H1 (cell line): ENCODE measurements around the gene CD96. TPM values are rescaled to one million over a fixed set of nuclear protein-coding genes. Genes with fewer than 3 reads are reported as not detected.

Experiments used
- CTCF ChIA-PET: fragments of 300-600 bp; sonication (Branson Sonifier 250); formaldehyde crosslinking; loops from one replicate; lab custom pipeline; 2021; ENCODE audit not compliant: partially characterized antibody; lab: Charles Lee
- POLR2A ChIA-PET: fragments of 300-600 bp; sonication (Branson Sonifier 250); formaldehyde crosslinking; loops from one replicate; lab custom pipeline; 2021; ENCODE audit warnings: inconsistent platforms; ENCODE audit not compliant: partially characterized antibody; lab: Charles Lee
- DNase-seq, 2 experiments: peaks; one replicate each; pipeline versions ENCODE4 v3.0.0 to v3.0.0-alpha.2; 2010 to 2022; ENCODE audit warnings: low spot score in 2 of 2, low read depth in 1 of 2, mixed read lengths in 1 of 2
- FAIRE-seq: peaks from 2 replicates; lab custom pipeline; 2011; peaks lifted over from hg19 to GRCh38; lab: Jason Lieb, UNC
- H2AFZ ChIP-seq: 2 replicates; pipeline ENCODE4 v1.8.1; 2012; ENCODE audit warnings: low read length, inconsistent platforms
- H2AK5ac ChIP-seq: 2 replicates; pipeline ENCODE4 v1.6.1; 2013; ENCODE audit warnings: low read depth, low read length
- H2BK120ac ChIP-seq: replicated peaks from 2 replicates; pipeline ENCODE3; 2013; ENCODE audit warnings: low read depth, low read length, inconsistent platforms
- H2BK12ac ChIP-seq: 2 replicates; pipeline ENCODE4 v1.6.1; 2013; ENCODE audit warnings: low read depth, low read length
- H2BK15ac ChIP-seq: 2 replicates; pipeline ENCODE4 v1.6.1; 2013; ENCODE audit warnings: low read length
- H2BK20ac ChIP-seq: 2 replicates; pipeline ENCODE4 v1.6.1; 2013; ENCODE audit warnings: low read length
- H2BK5ac ChIP-seq: 2 replicates; pipeline ENCODE4 v1.6.1; 2013; ENCODE audit warnings: low read depth, low read length
- H3K14ac ChIP-seq: 2 replicates; pipeline ENCODE4 v1.6.1; 2013; ENCODE audit warnings: inconsistent platforms; ENCODE audit not compliant: insufficient read length
- H3K18ac ChIP-seq: 2 replicates; pipeline ENCODE4 v1.6.1; 2013; ENCODE audit warnings: low read length; ENCODE audit errors: extremely low read depth
- H3K23ac ChIP-seq: 2 replicates; pipeline ENCODE4 v1.6.1; 2013; ENCODE audit warnings: inconsistent platforms; ENCODE audit not compliant: insufficient read length
- H3K23me2 ChIP-seq: 2 replicates; pipeline ENCODE4 v1.6.1; 2013; ENCODE audit warnings: low read depth, low read length
- H3K27ac ChIP-seq: 2 replicates; pipeline ENCODE4 v1.6.1; 2011; ENCODE audit warnings: low read depth, low read length, inconsistent platforms
- H3K27me3 ChIP-seq, 4 experiments: replicated peaks in 1 of 4; 1 replicate in 1 of 4; 2 replicates in 3 of 4; pipeline versions ENCODE4 v1.6.1 to v1.8.1; 2011 to 2013; ENCODE audit warnings: low read length in 3 of 4, mild to moderate bottlenecking in 3 of 4, inconsistent platforms in 2 of 4, mixed read lengths in 2 of 4, moderate library complexity in 1 of 4; ENCODE audit not compliant: control insufficient read depth in 3 of 4, insufficient read depth in 3 of 4; ENCODE audit errors: extremely low read depth in 1 of 4
- H3K36me3 ChIP-seq, 4 experiments: 2 replicates each; pipeline versions ENCODE4 v1.6.1 to v1.8.1; 2011 to 2013; ENCODE audit warnings: mild to moderate bottlenecking in 4 of 4, low read length in 3 of 4, moderate library complexity in 2 of 4, control low read depth in 1 of 4, inconsistent platforms in 1 of 4; ENCODE audit not compliant: insufficient read depth in 4 of 4, control insufficient read depth in 2 of 4
- H3K4ac ChIP-seq: replicated peaks from 2 replicates; pipeline ENCODE3; 2013; ENCODE audit warnings: low read length, low read depth, mixed read lengths, inconsistent platforms; ENCODE audit not compliant: insufficient read length
- H3K4me1 ChIP-seq, 4 experiments: replicated peaks in 1 of 4; 1 replicate in 1 of 4; 2 replicates in 3 of 4; pipeline versions ENCODE4 v1.6.1 to v1.8.1; 2011 to 2013; ENCODE audit warnings: low read length in 3 of 4, inconsistent platforms in 2 of 4, mixed read lengths in 1 of 4; ENCODE audit not compliant: insufficient read depth in 4 of 4, control insufficient read depth in 3 of 4
- H3K4me2 ChIP-seq, 2 experiments: 2 replicates each; pipeline versions ENCODE4 v1.6.1 to v1.8.1; 2011 to 2013; ENCODE audit warnings: low read depth in 2 of 2, low read length in 2 of 2, control low read depth in 1 of 2, inconsistent platforms in 1 of 2, mild to moderate bottlenecking in 1 of 2; ENCODE audit not compliant: insufficient read depth in 1 of 2
- H3K4me3 ChIP-seq, 4 experiments: fragments of 200-600, 300-600 bp in 1 of 4; sonication (generic), shearing (Covaris generic), sonication (Bioruptor Twin) in 1 of 4; 2 replicates each; pipeline versions ENCODE4 v1.5.1 to v1.8.1; 2011 to 2016; ENCODE audit warnings: low read length in 4 of 4, low read depth in 3 of 4, control low read depth in 2 of 4, inconsistent platforms in 2 of 4, mild to moderate bottlenecking in 2 of 4, mixed read lengths in 1 of 4, moderate library complexity in 1 of 4; ENCODE audit not compliant: insufficient read depth in 2 of 4; ENCODE audit errors: extremely low read depth in 1 of 4
- H3K56ac ChIP-seq: replicated peaks from 2 replicates; pipeline ENCODE3; 2013; ENCODE audit warnings: low read depth, mild to moderate bottlenecking, mixed read lengths, low read length, inconsistent platforms; ENCODE audit not compliant: insufficient read length
- H3K79me1 ChIP-seq: 2 replicates; pipeline ENCODE4 v1.6.1; 2013; ENCODE audit warnings: low read depth, low read length, control low read depth
- H3K79me2 ChIP-seq, 2 experiments: 2 replicates each; pipeline versions ENCODE4 v1.6.1 to v1.8.1; 2012 to 2013; ENCODE audit warnings: low read length in 2 of 2, mild to moderate bottlenecking in 2 of 2, inconsistent platforms in 1 of 2; ENCODE audit not compliant: insufficient read depth in 2 of 2, control insufficient read depth in 1 of 2
- H3K9ac ChIP-seq, 4 experiments: replicated peaks in 1 of 4; 1 replicate in 1 of 4; 2 replicates in 3 of 4; pipeline versions ENCODE4 v1.6.1 to v1.8.1; 2011 to 2013; ENCODE audit warnings: low read depth in 3 of 4, low read length in 3 of 4, control low read depth in 2 of 4, mild to moderate bottlenecking in 2 of 4, moderate library complexity in 2 of 4, inconsistent platforms in 1 of 4; ENCODE audit errors: extremely low read depth in 1 of 4
- H3K9me3 ChIP-seq, 2 experiments: 2 replicates each; pipeline versions ENCODE4 v1.6.1 to v1.8.1; 2012 to 2013; ENCODE audit warnings: mild to moderate bottlenecking in 2 of 2, moderate library complexity in 2 of 2, control low read depth in 1 of 2, inconsistent platforms in 1 of 2, low read depth in 1 of 2, low read length in 1 of 2, mixed read lengths in 1 of 2; ENCODE audit not compliant: insufficient read depth in 2 of 2
- H4K20me1 ChIP-seq, 2 experiments: replicated peaks in 1 of 2; 2 replicates each; pipeline versions ENCODE3 to v1.8.1; 2011 to 2013; ENCODE audit warnings: inconsistent platforms in 2 of 2, low read length in 2 of 2, mild to moderate bottlenecking in 1 of 2; ENCODE audit not compliant: insufficient read depth in 2 of 2, control insufficient read depth in 1 of 2
- H4K5ac ChIP-seq: 2 replicates; pipeline ENCODE4 v1.6.1; 2013; ENCODE audit warnings: low read length, low read depth, mixed read lengths, inconsistent platforms; ENCODE audit not compliant: insufficient read length
- H4K8ac ChIP-seq: 2 replicates; pipeline ENCODE4 v1.8.0; 2013; ENCODE audit warnings: mild to moderate bottlenecking, moderate library complexity, low read length, inconsistent platforms; ENCODE audit not compliant: insufficient read depth; ENCODE audit errors: extremely low read depth
- H4K91ac ChIP-seq: replicated peaks from 2 replicates; pipeline ENCODE3; 2013; ENCODE audit warnings: low read length, mixed read lengths, inconsistent platforms; ENCODE audit not compliant: insufficient read length
- CTBP2 ChIP-seq: IDR thresholded peaks from 2 replicates; pipeline ENCODE4 v1.7.0; 2011; ENCODE audit warnings: borderline replicate concordance, mild to moderate bottlenecking, moderate library complexity, mixed read lengths, low read length; ENCODE audit not compliant: insufficient read depth, insufficient read length
- RFX5 ChIP-seq: IDR thresholded peaks from 2 replicates; pipeline ENCODE4 v1.6.1; 2011; ENCODE audit warnings: low read depth, low read length, improper control_type of control experiment, borderline replicate concordance
- TAF1 ChIP-seq: IDR thresholded peaks from 2 replicates; pipeline ENCODE4 v1.6.1; 2011; ENCODE audit warnings: mild to moderate bottlenecking, low read depth, low read length
- polyA plus RNA-seq, 7 experiments: library from polyadenylated mRNA; depleted of rRNA in 3 of 7; stranded (reverse) in 5 of 7; unstranded in 2 of 7; fragments of >200 nt in 5 of 7; fragments of 200-250 nt in 2 of 7; gene quantifications; 1 replicate in 5 of 7; 2 replicates in 1 of 7; 4 replicates in 1 of 7; pipeline versions ENCODE4 v1.2.1 to v1.2.3, GENCODE V29; 2011 to 2013; ENCODE audit warnings: missing spikeins in 2 of 7, mixed read lengths in 2 of 7
- total RNA-seq: library from RNA; stranded (reverse); fragmentation: NEBNext Ultra II Directional; extraction: Animal tissue kit (Norgen Biotek cat#: 25700); gene quantifications from 2 replicates; pipeline ENCODE4 v1.2.1, GENCODE V29; 2021

The CD96 gene
- total and polyA plus RNA-seq, 2 of the 8 experiments (the other 6 are each of a cell fraction or from before 2014, with no cell fraction given): not detected

DNA sequence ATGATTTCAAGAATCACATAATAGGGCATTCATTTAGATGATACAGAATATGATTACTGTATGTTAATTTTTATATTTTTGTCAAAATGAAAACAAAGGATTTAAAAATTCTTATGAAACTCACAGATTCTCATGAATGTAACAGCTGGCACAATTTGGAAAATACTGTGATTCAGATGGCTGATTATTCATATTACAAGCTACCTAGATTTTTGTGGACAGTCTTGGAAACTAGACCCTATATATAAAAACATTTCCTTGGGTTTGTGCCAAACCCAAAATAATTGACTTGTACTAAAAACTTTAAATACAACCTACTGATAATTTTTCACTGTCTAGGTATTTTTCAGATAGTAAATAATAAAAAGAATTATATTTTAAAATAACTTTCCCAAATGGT, 26.9 kb downstream of the CD96 start:
- POLR2A ChIA-PET: no interaction called here
- H3K14ac ChIP-seq: no peak overlapping the region
- H3K9ac ChIP-seq: no peak overlapping the region
- H3K79me1 ChIP-seq: no peaks in the 10 kb centered on the region
- no peak overlapping the region for H3K23ac ChIP-seq
- CTCF ChIA-PET: no interaction called here
- no peak overlapping the region for H2BK20ac ChIP-seq
- H3K36me3 ChIP-seq: no peaks in the 10 kb centered on the region
- H3K4ac ChIP-seq: no peak overlapping the region
- H4K8ac ChIP-seq: no peak overlapping the region
- DNase-seq: no peak
- TF ChIP-seq RFX5 (no peak), CTBP2 (no peak), TAF1 (no peak)
- TF ChIP-seq, all 59 proteins: peak for 0
- no peaks in the 10 kb centered on the region for H3K79me2 ChIP-seq
- no peak overlapping the region for H2BK120ac ChIP-seq
- H3K4me1 ChIP-seq: no peaks in the 10 kb centered on the region
- H3K4me2 ChIP-seq: no peak overlapping the region
- H3K4me3 ChIP-seq: no peak overlapping the region
- no peak overlapping the region for H4K91ac ChIP-seq
- no peaks in the 10 kb centered on the region for H3K23me2 ChIP-seq
- no peak overlapping the region for H4K5ac ChIP-seq
- H4K20me1 ChIP-seq: no peaks in the 10 kb centered on the region
- no peak overlapping the region for H2BK12ac ChIP-seq
- H2BK5ac ChIP-seq: no peak overlapping the region
- no peaks in the 10 kb centered on the region for H3K27me3 ChIP-seq
- no peak overlapping the region for H2BK15ac ChIP-seq
- no peak for FAIRE-seq
- no peaks in the 10 kb centered on the region for H3K9me3 ChIP-seq
- H3K27ac ChIP-seq: no peak overlapping the region
- no peak overlapping the region for H2AK5ac ChIP-seq
- H3K56ac ChIP-seq: no peak overlapping the region
- no peak overlapping the region for H3K18ac ChIP-seq
- no peak overlapping the region for H2AFZ ChIP-seq
